ENCODE measurements around the gene BHLHE23.

Gene BHLHE23

GRCh38 chr20:62959101-62959971 lies 47.4 kb downstream of the BHLHE23 start:
- Histone ChIP-seq H3K9ac (ENCODE audit: low read length) (no peak overlapping the region), H3K9me3 (ENCODE audit: control insufficient read depth, low read length) (no peaks in the 10 kb centered on the region), H3K27me3 (replicated peaks; ENCODE audit: control insufficient read depth, insufficient read depth, low read length) (peaks cover 1% of the 10 kb centered on the region), H3K4me3 (ENCODE audit: low read length) (no peak overlapping the region), H3K4me1 (ENCODE audit: control insufficient read depth, insufficient read depth, low read length) (peaks cover 12% of the 10 kb centered on the region), H3K36me3 (ENCODE audit: control insufficient read depth, insufficient read depth, low read length, severe bottlenecking) (no peaks in the 10 kb centered on the region)
- no peak for DNase-seq (ENCODE audit: low read depth)

DNA sequence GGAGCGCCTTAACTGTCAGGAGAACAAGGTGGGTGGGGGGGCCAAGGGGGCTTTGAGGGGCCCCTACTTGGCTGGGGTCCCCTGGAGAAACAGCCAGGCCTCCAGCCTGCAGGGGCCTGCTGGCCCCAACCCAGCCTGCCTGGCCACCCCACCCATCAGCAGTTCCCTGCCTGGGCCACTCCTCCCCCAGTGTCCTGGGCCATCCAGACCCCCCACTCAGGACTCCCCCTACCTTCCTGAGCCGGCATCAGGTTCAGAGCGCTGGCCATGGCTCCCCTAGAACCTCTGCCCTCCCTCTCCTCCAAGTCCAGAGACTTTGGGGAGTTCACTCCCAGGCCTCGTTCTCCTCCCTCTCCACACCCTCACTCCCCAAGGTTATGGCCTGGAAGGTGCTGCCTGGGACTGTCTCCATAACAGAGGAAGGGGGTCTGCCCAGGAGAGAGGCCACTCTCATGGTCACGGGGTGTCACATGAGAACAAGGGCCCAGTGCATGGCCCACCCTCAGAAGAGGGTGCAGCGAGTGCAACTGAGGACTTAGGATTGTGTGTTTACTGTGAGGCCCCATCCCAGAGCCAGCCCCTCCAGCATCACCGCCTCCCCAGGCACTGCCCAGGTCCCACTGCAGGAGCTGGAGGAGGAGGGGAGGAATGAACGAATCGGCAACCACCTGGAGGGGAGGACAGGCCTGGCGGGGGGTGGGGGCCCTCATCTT lies 48.2 kb downstream of the BHLHE23 start:
- Histone ChIP-seq H3K36me3 (ENCODE audit: control insufficient read depth, insufficient read depth, low read length, severe bottlenecking) (no peaks in the 10 kb centered on the region), H3K4me3 (ENCODE audit: low read length) (no peak overlapping the region), H3K9me3 (ENCODE audit: control insufficient read depth, low read length) (no peaks in the 10 kb centered on the region), H3K4me1 (ENCODE audit: control insufficient read depth, insufficient read depth, low read length) (peaks cover 19% of the 10 kb centered on the region), H3K27me3 (replicated peaks; ENCODE audit: control insufficient read depth, insufficient read depth, low read length) (no peaks in the 10 kb centered on the region), H3K9ac (ENCODE audit: low read length) (no peak overlapping the region)
- DNase-seq (ENCODE audit: low read depth) = no peak

- no peaks in the 10 kb centered on the region for H3K9me3 ChIP-seq (ENCODE audit: control insufficient read depth, low read length)
- H3K4me3 ChIP-seq (ENCODE audit: low read length) = no peak overlapping the region
- no peak for DNase-seq (ENCODE audit: low read depth)
- no peak overlapping the region for H3K9ac ChIP-seq (ENCODE audit: low read length)
- H3K4me1 ChIP-seq (ENCODE audit: control insufficient read depth, insufficient read depth, low read length) = peaks cover 26% of the 10 kb centered on the region
- no peaks in the 10 kb centered on the region for H3K36me3 ChIP-seq (ENCODE audit: control insufficient read depth, insufficient read depth, low read length, severe bottlenecking)
- no peaks in the 10 kb centered on the region for H3K27me3 ChIP-seq (replicated peaks; ENCODE audit: control insufficient read depth, insufficient read depth, low read length)
These were observed 49.3 kb downstream of the BHLHE23 start for GRCh38 chr20:62957136-62958117.

GRCh38 chr20:62956387-62957135 lies 50.2 kb downstream of the BHLHE23 start:
- Histone ChIP-seq H3K27me3 (replicated peaks; ENCODE audit: control insufficient read depth, insufficient read depth, low read length) (no peaks in the 10 kb centered on the region), H3K4me1 (ENCODE audit: control insufficient read depth, insufficient read depth, low read length) (peaks cover 26% of the 10 kb centered on the region), H3K4me3 (ENCODE audit: low read length) (no peak overlapping the region), H3K9me3 (ENCODE audit: control insufficient read depth, low read length) (no peaks in the 10 kb centered on the region), H3K9ac (ENCODE audit: low read length) (no peak overlapping the region), H3K36me3 (ENCODE audit: control insufficient read depth, insufficient read depth, low read length, severe bottlenecking) (no peaks in the 10 kb centered on the region)
- no peak for DNase-seq (ENCODE audit: low read depth)
